HepG2 (cell line): ENCODE measurements around the gene C17orf75. TPM values are rescaled to one million over a fixed set of nuclear protein-coding genes. Genes with fewer than 3 reads are reported as not detected.

ENCODE experiments used
- ARID4A ChIP-seq: sonication (generic); formaldehyde crosslinking; IDR thresholded peaks from 2 replicates; pipeline ENCODE4 v1.5.0; 2020; ENCODE audit warnings: mild to moderate bottlenecking, missing genetic modification reagents, borderline replicate concordance
- FOSL2 ChIP-seq: sonication (generic); formaldehyde crosslinking; IDR thresholded peaks from 2 replicates; pipeline ENCODE4 v1.4.0; 2020; ENCODE audit warnings: missing genetic modification reagents
- HNRNPH1 ChIP-seq: fragments of 200-400 bp; formaldehyde crosslinking; optimal IDR thresholded peaks from 2 replicates; pipeline ENCODE3; 2017; ENCODE audit warnings: mild to moderate bottlenecking, low read depth, low read length
- IRX3 ChIP-seq: sonication (generic); formaldehyde crosslinking; IDR thresholded peaks from 2 replicates; pipeline ENCODE4 v1.8.1; 2023; ENCODE audit warnings: mild to moderate bottlenecking, low read depth, missing genetic modification reagents, borderline replicate concordance
- MXD4 ChIP-seq: IDR thresholded peaks from 2 replicates; pipeline ENCODE4 v1.6.1; 2016; ENCODE audit warnings: mild to moderate bottlenecking, missing biosample characterization, missing genetic modification reagents
- NFKB2 ChIP-seq: sonication (generic); formaldehyde crosslinking; IDR thresholded peaks from 2 replicates; pipeline ENCODE4 v1.4.0; 2020; ENCODE audit warnings: missing genetic modification reagents, borderline replicate concordance
- REST ChIP-seq, 2 experiments: IDR thresholded peaks; 2 replicates each; pipeline ENCODE4 v1.6.1; 2011 to 2012; ENCODE audit warnings: low read length in 2 of 2, borderline replicate concordance in 1 of 2, low read depth in 1 of 2, mild to moderate bottlenecking in 1 of 2, moderate library complexity in 1 of 2
- RFXAP ChIP-seq: sonication (generic); formaldehyde crosslinking; IDR thresholded peaks from 2 replicates; pipeline ENCODE4 v1.4.0; 2020; ENCODE audit warnings: missing genetic modification reagents, borderline replicate concordance
- SAFB2 ChIP-seq: sonication (generic); formaldehyde crosslinking; IDR thresholded peaks from 2 replicates; pipeline ENCODE4 v1.5.1; 2020; ENCODE audit warnings: missing genetic modification reagents, low read depth, mild to moderate bottlenecking, borderline replicate concordance
- TOE1 ChIP-seq: sonication (generic); formaldehyde crosslinking; IDR thresholded peaks from 2 replicates; pipeline ENCODE4 v1.4.0; 2020; ENCODE audit warnings: mild to moderate bottlenecking, missing genetic modification reagents
- ZNF546 ChIP-seq: sonication (generic); formaldehyde crosslinking; conservative IDR thresholded peaks from 2 replicates; pipeline ENCODE4 v1.8.1; 2023; ENCODE audit warnings: mild to moderate bottlenecking, missing genetic modification reagents
- ZNF574 ChIP-seq: sonication (generic); formaldehyde crosslinking; IDR thresholded peaks from 2 replicates; pipeline ENCODE4 v1.4.0; 2020; ENCODE audit warnings: missing genetic modification reagents
- ZNF577 ChIP-seq: sonication (generic); formaldehyde crosslinking; IDR thresholded peaks from 2 replicates; pipeline ENCODE4 v1.4.0; 2020; ENCODE audit warnings: mild to moderate bottlenecking, low read depth, missing genetic modification reagents, borderline replicate concordance
- ZNF704 ChIP-seq: sonication (generic); formaldehyde crosslinking; IDR thresholded peaks from 2 replicates; pipeline ENCODE4 v1.8.1; 2023; ENCODE audit warnings: mild to moderate bottlenecking, inconsistent platforms, moderate library complexity, missing genetic modification reagents, borderline replicate concordance
- polyA plus RNA-seq, 8 experiments: library from polyadenylated mRNA; depleted of rRNA in 3 of 8; stranded (reverse) in 7 of 8; unstranded in 1 of 8; fragments of >200 nt; fragmentation: Illumina TruSeq in 4 of 8; extraction: Trizol in 4 of 8; gene quantifications; 2 replicates each; pipeline versions ENCODE4 v1.2.1 to v1.2.3, GENCODE V29; 2011 to 2016; ENCODE audit warnings: low read depth in 4 of 8, missing spikeins in 1 of 8, mixed read lengths in 1 of 8; ENCODE audit not compliant: insufficient read depth in 1 of 8
- total RNA-seq, 5 experiments: library from RNA; depleted of rRNA; stranded (reverse); fragments of >200 nt; fragmentation: Illumina TruSeq; extraction: Trizol; gene quantifications; 2 replicates each; pipeline ENCODE4 v1.2.3, GENCODE V29; 2016; ENCODE audit warnings: low read depth in 1 of 5

The C17orf75 gene
- total and polyA plus RNA-seq, 2 of the 13 experiments (the other 11 are each of a cell fraction or from before 2014, with no cell fraction given) = 16.2 to 33.0 TPM

GRCh38 chr17:32349854-32350665 is 8.1 kb upstream of the C17orf75 start, which contains the start of gene ZNF207 (continued):
- 0 out of 2 replicates have a peak, but pooled peaks have one; percentile 58 for TF ChIP-seq ZNF704 (CRISPR knock-in tag)
- TF ChIP-seq ARID4A = peak; percentile 78
- TF ChIP-seq MXD4 (CRISPR knock-in tag) = no peak; the same call in 1 of the 2 replicates
- peak; percentile 39 for TF ChIP-seq FOSL2 (CRISPR knock-in tag)
- TF ChIP-seq REST (IDR thresholded peaks at IDR 0.05; ENCODE audit: borderline replicate concordance in 1 of 2, low read depth in 1 of 2, low read length in 2 of 2) = peak in 1 of 2 experiments; percentile 57; a peak in 1 of 4 replicates
- no peak; the same call in 1 of the 2 replicates for TF ChIP-seq ZNF546
- TF ChIP-seq HNRNPH1 = no peak
- TF ChIP-seq SAFB2 = no peak
- TF ChIP-seq TOE1 (CRISPR knock-in tag) = no peak
- TF ChIP-seq RFXAP (CRISPR knock-in tag) = 0 out of 2 replicates have a peak, but pooled peaks have one; percentile 47
- peak; percentile 73; the same call in 1 of the 2 replicates for TF ChIP-seq NFKB2 (CRISPR knock-in tag)
- peak; percentile 85 for TF ChIP-seq ZNF574 (CRISPR knock-in tag)
- no peak for TF ChIP-seq ZNF577 (CRISPR knock-in tag)
- no peak for TF ChIP-seq IRX3 (CRISPR knock-in tag)
